Measurements from ENCODE around the gene ATF6.

DNA sequence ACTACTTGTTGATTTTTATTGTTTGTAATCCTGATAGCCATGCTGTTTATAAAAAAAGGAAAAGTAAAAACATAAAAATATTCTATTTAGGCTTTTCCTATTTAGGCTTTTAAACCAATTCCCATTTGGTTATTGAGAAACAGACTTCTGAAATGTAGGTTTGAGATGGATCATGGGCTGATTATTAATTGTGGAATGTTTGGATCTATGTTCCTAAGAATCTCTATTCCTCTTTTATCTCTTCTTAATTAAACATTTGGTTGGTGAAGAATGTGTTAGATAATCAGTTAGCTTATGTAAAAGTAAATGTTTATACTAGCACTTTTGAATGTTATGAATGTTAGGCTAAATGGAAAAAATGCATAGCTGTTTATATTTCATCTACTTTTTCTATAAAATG lies 97.4 kb downstream of the ATF6 start:
- TF ChIP-seq, protein P1, sequence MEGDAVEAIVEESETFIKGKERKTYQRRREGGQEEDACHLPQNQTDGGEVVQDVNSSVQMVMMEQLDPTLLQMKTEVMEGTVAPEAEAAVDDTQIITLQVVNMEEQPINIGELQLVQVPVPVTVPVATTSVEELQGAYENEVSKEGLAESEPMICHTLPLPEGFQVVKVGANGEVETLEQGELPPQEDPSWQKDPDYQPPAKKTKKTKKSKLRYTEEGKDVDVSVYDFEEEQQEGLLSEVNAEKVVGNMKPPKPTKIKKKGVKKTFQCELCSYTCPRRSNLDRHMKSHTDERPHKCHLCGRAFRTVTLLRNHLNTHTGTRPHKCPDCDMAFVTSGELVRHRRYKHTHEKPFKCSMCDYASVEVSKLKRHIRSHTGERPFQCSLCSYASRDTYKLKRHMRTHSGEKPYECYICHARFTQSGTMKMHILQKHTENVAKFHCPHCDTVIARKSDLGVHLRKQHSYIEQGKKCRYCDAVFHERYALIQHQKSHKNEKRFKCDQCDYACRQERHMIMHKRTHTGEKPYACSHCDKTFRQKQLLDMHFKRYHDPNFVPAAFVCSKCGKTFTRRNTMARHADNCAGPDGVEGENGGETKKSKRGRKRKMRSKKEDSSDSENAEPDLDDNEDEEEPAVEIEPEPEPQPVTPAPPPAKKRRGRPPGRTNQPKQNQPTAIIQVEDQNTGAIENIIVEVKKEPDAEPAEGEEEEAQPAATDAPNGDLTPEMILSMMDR (IDR thresholded peaks at IDR 0.05) = no peak
- no peak for TF ChIP-seq EZH2 (IDR thresholded peaks at IDR 0.05; ENCODE audit: borderline replicate concordance, insufficient read depth, low read depth, low read length, poor library complexity, severe bottlenecking)
